NCI-H1417 treated with DMSO at 0.1 percent for 48 hours (cell line): ENCODE results near the gene PLAC1.

Experiments used
- DNase-seq: peaks from one replicate; lab custom pipeline; 2025; lab: John Stamatoyannopoulos, UW

The PLAC1 gene

GRCh38 chrX:134670134-134670924 is 12.1 kb upstream of the PLAC1 start:
- DNase-seq = no peak

- DNase-seq = no peak
These were observed 11.3 kb upstream of the PLAC1 start for GRCh38 chrX:134669378-134670098.

- no peak for DNase-seq
These were observed 5.9 kb upstream of the PLAC1 start for GRCh38 chrX:134664202-134664601.

GRCh38 chrX:134661295-134661694 is 3.0 kb upstream of the PLAC1 start:
- DNase-seq = no peak

- no peak for DNase-seq
These were observed 2.4 kb upstream of the PLAC1 start for GRCh38 chrX:134660627-134661026.

GRCh38 chrX:134659761-134660160 is 1.5 kb upstream of the PLAC1 start:
- no peak for DNase-seq

GRCh38 chrX:134658760-134659023 is 421 bp upstream of the PLAC1 start:
- no peak for DNase-seq

GRCh38 chrX:134654398-134655012 is 3.8 kb downstream of the PLAC1 start:
- DNase-seq = no peak

- DNase-seq = no peak
These were observed 4.4 kb downstream of the PLAC1 start for GRCh38 chrX:134653835-134654234.

GRCh38 chrX:134650701-134651100 is 7.6 kb downstream of the PLAC1 start:
- DNase-seq = no peak

GRCh38 chrX:134649770-134650169 is 8.5 kb downstream of the PLAC1 start:
- no peak for DNase-seq

- DNase-seq = no peak
These were observed 10.8 kb downstream of the PLAC1 start for GRCh38 chrX:134647477-134647877.

GRCh38 chrX:134646691-134647090 is 11.6 kb downstream of the PLAC1 start:
- no peak for DNase-seq

- DNase-seq = no peak
These were observed 12.2 kb downstream of the PLAC1 start for GRCh38 chrX:134645936-134646543.

- no peak for DNase-seq
These were observed 15.9 kb downstream of the PLAC1 start for GRCh38 chrX:134642386-134642785.

- no peak for DNase-seq
These were observed 16.9 kb downstream of the PLAC1 start for GRCh38 chrX:134641346-134641745.

- DNase-seq = no peak
These were observed 17.4 kb downstream of the PLAC1 start for GRCh38 chrX:134640914-134641313.

GRCh38 chrX:134636851-134637250 is 21.4 kb downstream of the PLAC1 start:
- no peak for DNase-seq

GRCh38 chrX:134634691-134635090 is 23.6 kb downstream of the PLAC1 start:
- no peak for DNase-seq

- no peak for DNase-seq
These were observed 24.4 kb downstream of the PLAC1 start for GRCh38 chrX:134633832-134634231.

GRCh38 chrX:134633394-134633793 is 24.9 kb downstream of the PLAC1 start:
- DNase-seq = no peak

- DNase-seq = no peak
These were observed 25.9 kb downstream of the PLAC1 start for GRCh38 chrX:134632355-134632754.
